ENCODE measurements around the gene LRP1B.

DNA sequence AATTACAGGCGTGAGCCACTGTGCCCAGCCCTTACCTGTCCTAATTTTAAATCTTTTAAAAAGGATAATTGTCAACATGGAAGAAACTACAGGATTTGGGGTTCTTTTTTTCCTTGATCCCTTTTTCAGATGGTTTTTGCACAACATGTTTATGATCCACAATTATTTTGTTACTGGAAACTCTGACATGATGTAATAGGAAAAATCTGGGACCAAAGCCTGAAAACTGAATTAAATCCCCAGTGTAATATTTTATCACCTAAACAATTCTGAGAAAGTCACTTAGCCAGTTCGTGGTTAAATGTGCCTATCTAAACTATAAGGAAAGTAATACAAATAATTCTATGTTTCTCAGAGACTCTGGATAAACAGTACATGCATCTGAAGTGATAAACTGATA, 1649.7 kb downstream of the LRP1B start:
- TF ChIP-seq, protein P1, sequence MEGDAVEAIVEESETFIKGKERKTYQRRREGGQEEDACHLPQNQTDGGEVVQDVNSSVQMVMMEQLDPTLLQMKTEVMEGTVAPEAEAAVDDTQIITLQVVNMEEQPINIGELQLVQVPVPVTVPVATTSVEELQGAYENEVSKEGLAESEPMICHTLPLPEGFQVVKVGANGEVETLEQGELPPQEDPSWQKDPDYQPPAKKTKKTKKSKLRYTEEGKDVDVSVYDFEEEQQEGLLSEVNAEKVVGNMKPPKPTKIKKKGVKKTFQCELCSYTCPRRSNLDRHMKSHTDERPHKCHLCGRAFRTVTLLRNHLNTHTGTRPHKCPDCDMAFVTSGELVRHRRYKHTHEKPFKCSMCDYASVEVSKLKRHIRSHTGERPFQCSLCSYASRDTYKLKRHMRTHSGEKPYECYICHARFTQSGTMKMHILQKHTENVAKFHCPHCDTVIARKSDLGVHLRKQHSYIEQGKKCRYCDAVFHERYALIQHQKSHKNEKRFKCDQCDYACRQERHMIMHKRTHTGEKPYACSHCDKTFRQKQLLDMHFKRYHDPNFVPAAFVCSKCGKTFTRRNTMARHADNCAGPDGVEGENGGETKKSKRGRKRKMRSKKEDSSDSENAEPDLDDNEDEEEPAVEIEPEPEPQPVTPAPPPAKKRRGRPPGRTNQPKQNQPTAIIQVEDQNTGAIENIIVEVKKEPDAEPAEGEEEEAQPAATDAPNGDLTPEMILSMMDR (conservative IDR thresholded peaks at IDR 0.05; ENCODE audit: low read length), result no peak
- TF ChIP-seq EZH2phosphoT487 (IDR thresholded peaks at IDR 0.05; ENCODE audit: borderline replicate concordance), result no peak
